ENCODE measurements around the gene NAGPA.

The NAGPA gene

GRCh38 chr16:5000573-5001001 lies 33.1 kb downstream of the NAGPA start:
- no peak for DNase-seq

GRCh38 chr16:4994719-4995434 lies 38.9 kb downstream of the NAGPA start:
- DNase-seq = no peak

- DNase-seq = no peak
Measured at GRCh38 chr16:4991754-4992153, 42.0 kb downstream of the NAGPA start.

- no peak for DNase-seq
Measured at GRCh38 chr16:4990415-4990814, 43.3 kb downstream of the NAGPA start.

GRCh38 chr16:4989391-4990006 lies 44.2 kb downstream of the NAGPA start:
- no peak for DNase-seq

GRCh38 chr16:4988647-4989046 lies 45.1 kb downstream of the NAGPA start:
- no peak for DNase-seq

- no peak for DNase-seq
Measured at GRCh38 chr16:4987580-4988374, 46.0 kb downstream of the NAGPA start.

GRCh38 chr16:4987250-4987579 lies 46.5 kb downstream of the NAGPA start:
- no peak for DNase-seq

GRCh38 chr16:4984174-4984990 lies 49.4 kb downstream of the NAGPA start:
- DNase-seq = no peak

- DNase-seq = no peak
Measured at GRCh38 chr16:4982056-4982867, 51.5 kb downstream of the NAGPA start.

- no peak for DNase-seq
Measured at GRCh38 chr16:4981473-4981872, 52.3 kb downstream of the NAGPA start.

- no peak for DNase-seq
Measured at GRCh38 chr16:4980691-4981090, 53.0 kb downstream of the NAGPA start.

GRCh38 chr16:4979736-4980660 lies 53.7 kb downstream of the NAGPA start:
- no peak for DNase-seq

GRCh38 chr16:4979164-4979563 lies 54.6 kb downstream of the NAGPA start:
- no peak for DNase-seq

- no peak for DNase-seq
Measured at GRCh38 chr16:4976611-4977145, 57.1 kb downstream of the NAGPA start.

GRCh38 chr16:4976079-4976478 lies 57.7 kb downstream of the NAGPA start:
- DNase-seq = peak; percentile 26
